ENCODE results near the gene METTL26.

The METTL26 gene

DNA sequence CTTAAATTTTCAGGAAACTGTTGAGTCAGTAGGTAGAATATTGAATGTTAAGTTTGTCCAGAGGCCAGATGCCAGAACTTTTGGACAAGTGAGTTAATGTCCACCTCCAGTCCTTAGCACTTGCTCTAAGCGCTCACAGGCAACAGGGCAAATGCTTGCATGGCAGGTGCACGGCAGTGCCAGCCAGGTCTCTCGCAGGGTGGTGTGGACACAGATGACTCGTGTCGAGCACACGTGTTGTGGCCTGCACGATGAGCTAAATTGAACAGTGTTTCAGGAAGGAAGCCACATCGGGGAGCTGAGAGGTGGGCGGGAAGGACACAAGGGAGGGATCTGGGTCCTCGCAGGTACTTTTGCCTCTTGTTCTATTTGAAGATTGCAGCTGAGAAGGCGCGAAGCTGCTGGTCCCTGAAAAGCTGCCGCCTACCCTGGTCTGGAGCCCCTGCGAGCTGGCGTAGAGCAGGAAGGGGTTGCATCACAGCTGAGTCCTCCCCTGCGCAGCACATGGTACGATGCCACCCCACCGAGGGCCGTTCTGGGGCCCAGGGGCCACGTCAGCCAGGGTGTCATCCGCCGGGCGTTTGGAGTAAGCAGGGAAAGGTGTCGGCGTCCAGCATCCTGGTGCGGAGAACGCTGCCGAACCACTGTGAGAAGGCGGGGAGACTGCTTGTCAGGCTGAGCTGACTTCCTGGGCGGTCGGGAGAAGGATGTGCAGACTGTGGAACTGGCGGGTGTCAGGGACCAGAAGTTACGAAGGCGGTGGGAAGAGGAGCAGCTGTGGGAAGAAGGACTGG lies 40.0 kb downstream of the METTL26 start:
- DNase-seq (ENCODE audit: low read depth in 2 of 2) = no peak

GRCh38 chr16:595094-595528 lies 41.0 kb downstream of the METTL26 start:
- no peak for DNase-seq (ENCODE audit: low read depth in 2 of 2)

GRCh38 chr16:593807-594206 lies 42.3 kb downstream of the METTL26 start:
- no peak for DNase-seq (ENCODE audit: low read depth in 2 of 2)

DNA sequence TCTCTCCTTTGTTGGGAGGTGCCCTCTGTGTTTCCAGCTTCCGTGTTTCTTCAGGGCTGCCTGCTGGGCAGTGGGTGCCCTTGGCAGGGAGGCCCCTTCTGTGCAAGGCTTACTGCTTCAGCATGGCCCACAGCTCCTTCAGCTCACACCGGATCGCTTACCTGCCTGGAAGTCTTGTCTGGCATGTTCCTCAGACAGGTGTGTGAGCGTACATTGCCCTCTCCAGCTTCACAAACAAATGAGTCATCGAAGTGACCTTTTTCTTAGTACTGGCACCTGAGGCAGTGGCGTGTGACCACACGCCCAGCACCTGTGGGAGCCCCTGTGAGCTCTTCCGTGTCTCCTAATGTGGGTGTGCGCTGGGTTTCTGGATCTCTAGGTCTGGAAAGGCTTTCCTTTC lies 42.7 kb downstream of the METTL26 start:
- DNase-seq (ENCODE audit: low read depth in 2 of 2) = no peak

DNA sequence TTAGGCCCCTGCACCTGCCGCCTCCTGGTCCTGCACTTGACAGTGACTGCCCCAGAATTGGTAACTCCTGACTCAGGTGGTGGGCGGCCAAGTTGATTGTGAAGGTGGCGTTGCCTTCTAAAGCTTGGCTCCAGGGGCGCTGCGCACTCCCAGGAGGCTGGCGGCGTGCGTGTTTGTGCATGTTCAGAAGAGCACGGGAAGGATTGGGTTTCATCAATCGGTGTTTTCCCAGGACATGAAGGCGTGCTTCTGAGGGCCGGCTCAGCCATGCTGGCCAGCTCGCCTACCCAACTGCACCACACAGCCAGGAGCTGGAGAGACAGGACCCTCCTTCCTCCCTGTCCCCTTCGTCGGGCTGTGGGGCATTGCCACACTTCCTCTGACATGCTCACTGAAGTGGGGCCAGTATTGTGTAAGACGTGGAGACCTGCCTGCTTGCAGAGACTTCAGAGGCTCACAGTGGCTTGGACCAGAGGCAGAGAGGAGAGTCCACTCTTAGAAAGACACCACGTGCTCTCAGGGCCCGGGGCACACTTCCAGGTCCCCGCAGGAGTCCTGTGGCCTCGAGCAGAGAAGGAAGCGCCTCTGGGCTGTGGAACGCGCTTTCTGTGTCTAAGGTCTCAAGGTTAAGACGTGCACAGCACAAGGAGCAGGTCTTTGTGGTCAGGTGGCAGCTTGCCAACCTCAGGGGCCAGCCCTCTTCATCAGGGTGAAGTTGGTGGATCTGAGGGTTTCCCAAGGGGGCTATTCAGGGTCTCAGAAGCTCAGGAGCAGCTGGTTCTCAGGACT lies 43.4 kb downstream of the METTL26 start:
- DNase-seq (ENCODE audit: low read depth in 2 of 2) = no peak

DNA sequence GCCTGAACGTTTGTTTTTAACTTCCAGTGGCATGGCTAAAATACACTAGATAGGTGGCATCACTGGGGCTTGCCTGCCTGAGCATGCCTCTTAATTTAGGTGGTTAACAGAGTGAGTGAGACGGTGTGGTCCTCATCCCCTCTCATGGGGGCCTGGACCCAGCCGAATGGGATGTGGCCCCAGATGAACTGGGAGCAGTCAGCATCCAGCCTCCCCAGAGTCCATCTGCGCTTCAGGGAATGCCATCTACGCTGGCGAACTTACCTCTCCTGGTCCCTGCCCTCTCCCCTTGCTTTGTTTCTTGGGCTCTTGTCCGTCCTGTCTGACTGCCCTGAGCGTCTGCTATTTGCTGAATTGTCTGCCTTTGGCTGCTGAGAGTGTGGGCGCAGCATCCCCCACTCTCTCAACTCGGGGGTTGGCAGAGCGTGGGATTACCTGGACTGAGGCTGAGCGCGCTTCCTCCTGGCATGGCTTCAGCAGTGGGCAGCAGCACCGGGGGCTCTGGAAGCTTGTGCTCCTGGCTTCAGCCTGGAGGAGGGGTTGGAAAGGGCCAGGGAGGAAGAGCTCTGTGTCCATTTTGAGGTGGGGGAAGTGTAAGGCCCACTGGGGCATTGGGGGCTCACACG lies 44.1 kb downstream of the METTL26 start:
- no peak for DNase-seq (ENCODE audit: low read depth in 2 of 2)

DNA sequence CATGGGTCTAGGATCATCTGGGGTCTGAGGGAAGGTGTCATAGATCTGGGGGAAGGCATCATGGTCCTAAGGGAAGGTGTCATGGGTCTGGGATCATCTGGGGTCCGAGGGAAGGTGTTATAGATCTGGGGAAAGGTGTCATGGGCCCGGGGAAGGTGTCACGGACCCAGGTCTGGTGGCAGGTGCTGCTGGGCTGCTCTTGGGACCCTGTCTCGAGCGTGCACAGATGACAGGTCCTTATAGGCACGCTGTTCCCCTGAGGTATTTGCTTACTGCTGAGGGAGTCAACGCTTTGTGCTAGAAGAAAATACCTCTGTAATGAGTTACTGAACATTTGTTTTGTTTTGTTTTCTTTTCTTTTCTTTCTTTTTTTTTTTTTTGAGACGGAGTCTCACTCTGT lies 44.9 kb downstream of the METTL26 start:
- no peak for DNase-seq (ENCODE audit: low read depth in 2 of 2)

DNA sequence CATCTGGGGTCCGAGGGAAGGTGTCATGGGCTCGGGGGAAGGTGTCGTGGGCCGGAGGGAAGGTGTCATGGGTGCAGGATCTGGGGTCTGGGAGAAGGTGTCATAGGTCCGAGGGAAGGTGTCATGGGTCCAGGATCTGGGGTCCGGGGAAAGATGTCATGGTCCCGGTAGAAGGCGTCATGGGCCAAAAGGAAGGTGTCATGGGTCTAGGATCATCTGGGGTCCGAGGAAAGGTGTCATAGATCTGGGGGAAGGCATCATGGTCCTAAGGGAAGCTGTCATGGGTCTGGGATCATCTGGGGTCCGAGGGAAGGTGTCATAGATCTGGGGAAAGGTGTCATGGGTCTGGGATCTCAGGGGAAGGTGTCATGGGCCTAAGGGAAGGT lies 45.3 kb downstream of the METTL26 start:
- DNase-seq (ENCODE audit: low read depth in 2 of 2) = no peak

DNA sequence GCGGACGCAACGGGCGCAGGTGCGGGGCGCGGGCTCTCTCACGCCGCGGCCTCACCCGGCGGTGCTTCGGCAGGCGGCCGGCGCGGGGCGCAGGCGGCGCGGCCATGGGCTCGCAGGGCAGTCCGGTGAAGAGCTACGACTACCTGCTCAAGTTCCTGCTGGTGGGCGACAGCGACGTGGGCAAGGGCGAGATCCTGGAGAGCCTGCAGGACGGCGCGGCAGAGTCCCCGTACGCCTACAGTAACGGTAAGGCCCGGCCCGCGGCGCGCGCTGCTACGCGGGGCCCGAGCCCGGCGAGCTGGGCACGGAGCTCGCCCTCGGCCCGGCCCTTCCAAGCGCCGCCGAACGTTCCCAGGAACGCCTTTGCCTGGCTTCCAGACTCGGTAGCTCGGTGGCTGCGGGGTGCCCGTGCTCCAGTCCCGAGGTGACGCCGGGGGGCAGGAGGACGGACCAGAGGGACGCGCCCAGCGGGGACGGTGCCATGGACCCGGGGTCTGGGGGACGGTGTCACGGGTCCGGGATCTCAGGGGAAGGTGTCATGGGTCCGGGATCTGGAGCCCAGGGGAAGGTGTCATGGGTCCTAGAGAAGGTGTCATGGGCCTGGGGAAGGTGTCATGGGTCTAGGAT lies 45.8 kb downstream of the METTL26 start:
- DNase-seq (ENCODE audit: low read depth in 2 of 2) = no peak

DNA sequence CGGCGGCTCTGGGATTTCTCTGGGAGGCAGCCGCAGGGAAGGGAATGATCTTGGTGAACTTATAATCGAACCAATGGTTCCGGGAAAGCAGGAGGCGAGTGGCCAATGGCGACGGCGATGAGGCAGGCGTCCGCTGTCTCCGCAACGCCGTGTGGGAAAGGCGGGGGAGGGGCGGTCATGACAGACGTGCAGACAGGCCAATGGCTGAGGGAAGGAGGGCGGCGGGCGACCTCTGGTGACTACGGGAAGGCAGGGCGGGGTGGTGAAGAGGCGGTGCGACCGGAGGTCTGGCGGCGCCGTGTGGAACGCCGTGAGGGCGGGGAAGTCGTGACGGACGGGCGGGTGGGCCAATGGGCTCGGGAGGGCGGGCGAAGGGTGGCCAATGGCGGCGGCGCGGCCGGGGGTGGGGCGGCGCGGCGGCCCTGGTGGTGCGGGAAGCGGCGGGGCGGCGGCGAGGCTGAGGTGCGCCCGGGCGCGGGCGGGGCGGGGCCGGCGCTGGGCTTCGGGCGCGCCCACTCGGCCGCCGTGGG lies 46.4 kb downstream of the METTL26 start, which contains the start of gene RAB40C:
Gene RAB40C (plus strand): TSS at position 409 of the 530 bp plus-strand sequence. CDS start 226 bp downstream, outside the sequence.
- peak; percentile 98 to 99 for DNase-seq (ENCODE audit: low read depth in 2 of 2)

DNA sequence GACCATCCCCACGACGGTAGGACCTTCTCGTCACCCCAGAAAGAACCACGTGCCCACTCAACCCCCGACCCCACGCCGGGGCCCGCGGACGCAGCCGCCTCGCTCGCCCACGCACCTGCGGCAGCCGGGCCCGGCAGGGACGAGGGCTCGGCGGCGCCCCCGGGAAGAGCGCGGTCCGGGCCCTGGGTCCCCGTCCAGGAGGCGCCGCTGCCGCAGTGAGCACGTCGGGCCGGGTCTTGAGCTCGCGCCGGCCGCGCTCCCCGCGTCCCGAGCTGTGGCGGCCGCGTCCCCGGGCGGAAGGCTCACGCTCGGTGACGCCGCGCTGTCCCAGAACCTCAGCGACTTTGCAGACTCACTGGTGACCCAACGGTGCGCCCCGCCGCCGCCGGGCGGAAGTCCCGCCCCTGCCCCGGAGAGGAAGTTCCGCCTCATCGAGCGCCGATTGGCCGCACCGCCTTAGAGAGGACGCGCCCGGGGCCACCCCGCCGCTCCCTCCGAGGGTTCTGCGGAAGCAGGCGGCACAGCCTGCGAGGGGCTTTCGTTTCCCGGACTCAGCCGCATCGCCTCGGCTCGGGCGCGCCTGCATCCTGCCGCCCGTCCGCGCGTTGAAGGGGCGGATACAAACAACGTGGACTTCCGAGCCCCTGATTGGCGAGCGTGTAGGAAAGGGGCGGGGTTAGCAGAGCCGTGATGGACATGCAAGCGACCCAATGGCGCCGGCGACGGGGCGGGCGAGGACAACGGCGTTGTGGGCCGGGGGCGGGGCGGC lies 47.0 kb downstream of the METTL26 start:
- DNase-seq (ENCODE audit: low read depth in 2 of 2) = peak; percentile 96 to 98

- DNase-seq (ENCODE audit: low read depth in 2 of 2) = peak in 1 of 2 donors; percentile 48
Observed at GRCh38 chr16:588639-588888, 47.5 kb downstream of the METTL26 start.

- DNase-seq (ENCODE audit: low read depth in 2 of 2) = no peak
Observed at GRCh38 chr16:586645-587590, 49.2 kb downstream of the METTL26 start.

DNA sequence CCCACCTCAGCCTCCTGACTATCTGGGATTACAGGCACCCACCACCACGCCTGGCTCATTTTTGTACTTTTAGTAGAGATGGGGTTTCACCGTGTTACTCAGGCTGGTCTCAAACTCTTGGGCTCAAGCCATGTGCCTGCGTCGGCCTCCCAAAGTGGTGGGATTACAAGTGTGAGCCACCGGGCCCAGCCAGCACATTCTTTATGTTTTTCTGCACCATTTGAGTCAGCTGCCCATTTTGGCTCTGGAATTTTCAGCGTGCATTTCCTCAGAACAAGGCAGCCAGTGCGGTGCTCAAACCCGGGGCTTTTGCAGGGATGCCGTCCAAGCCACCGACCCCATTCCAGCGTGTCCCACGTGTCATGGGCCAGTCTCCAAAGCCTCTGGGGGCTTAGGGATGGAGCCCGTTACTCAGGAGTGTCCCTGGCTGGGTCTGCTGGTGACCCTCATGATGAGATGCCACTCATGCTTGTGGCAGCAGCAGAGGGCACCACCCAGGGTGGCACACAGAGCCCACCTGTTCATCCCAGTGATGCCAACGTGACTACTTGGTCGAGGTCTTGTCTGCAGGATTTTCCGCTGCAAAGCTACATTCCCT lies 50.0 kb downstream of the METTL26 start:
- DNase-seq (ENCODE audit: low read depth in 2 of 2) = no peak

GRCh38 chr16:585351-585750 lies 50.8 kb downstream of the METTL26 start:
- DNase-seq (ENCODE audit: low read depth in 2 of 2) = no peak

Data from stimulated activated CD4-positive, alpha-beta T cell treated with anti-CD3 and anti-CD28 coated beads, Interleukin-1b, Interleukin-23, amount 100 ng/mL, for 1 hour (primary cell).